ENCODE results near the gene KIRREL1. TPM values are rescaled to one million over a fixed set of nuclear protein-coding genes. Genes with fewer than 3 reads are reported as not detected.
A peak's percentile ranks its signal among the peaks of the same experiment; 100 is the strongest.

Gene KIRREL1
- polyA plus RNA-seq, 1 donor: 25.4 TPM

- no peak for DNase-seq (ENCODE audit: low read depth)
Measured at GRCh38 chr1:158035014-158035413, 41.6 kb downstream of the KIRREL1 start.

- no peak for DNase-seq (ENCODE audit: low read depth)
Measured at GRCh38 chr1:158035976-158036583, 42.6 kb downstream of the KIRREL1 start.

GRCh38 chr1:158037008-158037865 is 43.8 kb downstream of the KIRREL1 start:
- no peak for DNase-seq (ENCODE audit: low read depth)

- no peak for DNase-seq (ENCODE audit: low read depth)
Measured at GRCh38 chr1:158037866-158038359, 44.5 kb downstream of the KIRREL1 start.

- no peak for DNase-seq (ENCODE audit: low read depth)
Measured at GRCh38 chr1:158038793-158039192, 45.3 kb downstream of the KIRREL1 start.

GRCh38 chr1:158039380-158039779 is 45.9 kb downstream of the KIRREL1 start:
- no peak for DNase-seq (ENCODE audit: low read depth)

GRCh38 chr1:158040323-158040722 is 46.9 kb downstream of the KIRREL1 start:
- DNase-seq (ENCODE audit: low read depth): no peak

GRCh38 chr1:158043232-158043631 is 49.8 kb downstream of the KIRREL1 start:
- no peak for DNase-seq (ENCODE audit: low read depth)

- no peak for DNase-seq (ENCODE audit: low read depth)
Measured at GRCh38 chr1:158045639-158046038, 52.2 kb downstream of the KIRREL1 start.

GRCh38 chr1:158046715-158047510 is 53.5 kb downstream of the KIRREL1 start:
- DNase-seq (ENCODE audit: low read depth): no peak

- DNase-seq (ENCODE audit: low read depth): no peak
Measured at GRCh38 chr1:158048371-158049067, 55.1 kb downstream of the KIRREL1 start.

- DNase-seq (ENCODE audit: low read depth): peak; percentile 56
Measured at GRCh38 chr1:158049853-158050252, 56.4 kb downstream of the KIRREL1 start.

- no peak for DNase-seq (ENCODE audit: low read depth)
Measured at GRCh38 chr1:158053276-158053675, 59.8 kb downstream of the KIRREL1 start.

GRCh38 chr1:158054721-158055120 is 61.3 kb downstream of the KIRREL1 start:
- DNase-seq (ENCODE audit: low read depth): no peak

GRCh38 chr1:158055854-158056253 is 62.4 kb downstream of the KIRREL1 start:
- no peak for DNase-seq (ENCODE audit: low read depth)

- no peak for DNase-seq (ENCODE audit: low read depth)
Measured at GRCh38 chr1:158056498-158056897, 63.1 kb downstream of the KIRREL1 start.

GRCh38 chr1:158058237-158058985 is 65.0 kb downstream of the KIRREL1 start:
- DNase-seq (ENCODE audit: low read depth): no peak

- no peak for DNase-seq (ENCODE audit: low read depth)
Measured at GRCh38 chr1:158059984-158060383, 66.5 kb downstream of the KIRREL1 start.

- DNase-seq (ENCODE audit: low read depth): no peak
Measured at GRCh38 chr1:158062174-158062573, 68.7 kb downstream of the KIRREL1 start.

- DNase-seq (ENCODE audit: low read depth): no peak
Measured at GRCh38 chr1:158067662-158068061, 74.2 kb downstream of the KIRREL1 start.

GRCh38 chr1:158068918-158069317 is 75.5 kb downstream of the KIRREL1 start:
- DNase-seq (ENCODE audit: low read depth): no peak

All from forelimb muscle (tissue), 1 donor.